Adipocyte (in vitro differentiated cells): ENCODE data around the gene ATP9A.
"Not testable (repeated sequence)": the region's sequence is repeated elsewhere in the genome, so short reads cannot be mapped to it uniquely, and the experiment has no call there.

Experiments
- DNase-seq: peaks from one replicate; pipeline ENCODE4 v3.0.0-alpha.2; 2015; ENCODE audit warnings: low read depth
- H3K27me3 ChIP-seq: replicated peaks from 2 replicates; pipeline ENCODE4 v1.7.0; 2013; ENCODE audit warnings: mild to moderate bottlenecking, low read length, moderate library complexity; ENCODE audit not compliant: control insufficient read depth, insufficient read depth
- H3K36me3 ChIP-seq: 2 replicates; pipeline ENCODE4 v1.7.0; 2013; ENCODE audit warnings: low read length, mild to moderate bottlenecking, moderate library complexity; ENCODE audit not compliant: control insufficient read depth, insufficient read depth, severe bottlenecking
- H3K4me1 ChIP-seq: 2 replicates; pipeline ENCODE4 v1.7.0; 2013; ENCODE audit warnings: mild to moderate bottlenecking, low read length, moderate library complexity; ENCODE audit not compliant: control insufficient read depth, insufficient read depth
- H3K4me3 ChIP-seq: 2 replicates; pipeline ENCODE4 v1.7.0; 2013; ENCODE audit warnings: mild to moderate bottlenecking, low read length, moderate library complexity
- H3K9ac ChIP-seq: 2 replicates; pipeline ENCODE4 v1.7.0; 2013; ENCODE audit warnings: mild to moderate bottlenecking, low read length, moderate library complexity
- H3K9me3 ChIP-seq: 2 replicates; pipeline ENCODE4 v1.7.0; 2013; ENCODE audit warnings: mild to moderate bottlenecking, low read length, moderate library complexity; ENCODE audit not compliant: control insufficient read depth

ATP9A gene

DNA sequence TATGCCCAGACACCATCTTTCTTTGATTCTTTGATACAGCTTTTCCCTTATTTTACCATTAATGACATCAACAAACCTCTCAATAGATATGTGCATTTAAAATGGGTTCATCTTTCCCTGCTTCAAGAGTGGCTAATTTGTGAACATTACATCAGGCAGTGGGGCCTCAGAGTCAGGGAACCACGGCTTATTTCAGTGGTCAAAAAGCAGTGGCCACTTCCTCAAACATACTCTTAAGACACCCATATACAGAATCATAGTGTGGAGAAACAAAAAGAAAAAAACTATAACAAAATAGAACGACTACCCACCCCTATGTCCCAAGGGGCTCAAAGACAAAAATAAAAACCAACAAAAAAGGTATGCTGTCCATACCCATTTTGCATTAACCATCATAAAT is 21.2 kb upstream of the ATP9A start:
- Histone ChIP-seq H3K4me1 (no peaks in the 10 kb centered on the region), H3K36me3 (no peaks in the 10 kb centered on the region), H3K4me3 (no peak overlapping the region)

DNA sequence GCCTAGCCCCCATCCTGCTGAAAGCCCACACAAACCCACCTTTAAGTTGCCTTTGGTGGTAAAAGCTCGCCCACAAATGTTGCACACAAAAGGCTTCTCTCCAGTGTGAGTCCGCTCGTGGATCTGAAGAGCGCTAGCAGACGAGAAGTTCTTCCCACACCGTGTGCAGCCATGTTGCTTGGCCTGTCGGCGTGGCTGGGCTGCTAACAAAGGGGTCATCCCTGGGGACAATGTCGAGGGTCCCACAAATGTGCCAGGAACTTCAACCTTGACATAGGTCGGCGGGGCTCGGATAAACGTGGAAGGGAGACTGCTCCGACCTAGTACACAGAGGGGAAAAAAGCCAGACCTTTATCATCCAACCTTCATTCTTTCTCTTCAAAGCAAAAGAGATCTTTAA is 20.6 kb upstream of the ATP9A start:
- Histone ChIP-seq H3K9ac (no peak overlapping the region), H3K36me3 (no peaks in the 10 kb centered on the region)

More for the DNA sequence above, 21.2 kb upstream of the ATP9A start:
- Histone ChIP-seq H3K9me3 (no peaks in the 10 kb centered on the region), H3K9ac (no peak overlapping the region), H3K27me3 (no peaks in the 10 kb centered on the region)
- DNase-seq = no peak

DNA sequence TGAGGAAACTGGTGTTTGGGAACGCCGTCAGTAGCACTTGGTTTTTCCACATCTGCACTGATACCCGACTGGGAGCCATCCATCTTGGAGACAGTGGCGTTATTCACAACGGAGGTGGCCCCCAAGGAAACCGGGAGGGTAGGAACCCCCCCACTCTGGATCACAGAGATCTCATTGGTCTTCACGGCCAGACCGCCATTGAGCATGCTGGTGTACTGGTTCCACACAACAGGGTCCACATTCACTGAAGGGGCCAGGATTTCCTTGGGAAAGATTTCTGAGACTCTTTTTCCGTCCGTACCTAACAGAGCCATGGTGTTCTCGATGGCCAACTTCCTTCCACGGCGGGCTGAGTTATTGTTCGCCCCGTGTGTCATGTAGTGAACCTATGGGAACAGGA is 16.1 kb upstream of the ATP9A start:
- H3K9ac ChIP-seq = no peak overlapping the region
- no peaks in the 10 kb centered on the region for H3K27me3 ChIP-seq
- DNase-seq = no peak
- peaks cover 4% of the 10 kb centered on the region for H3K9me3 ChIP-seq
- H3K36me3 ChIP-seq = no peaks in the 10 kb centered on the region
- no peak overlapping the region for H3K4me3 ChIP-seq
- H3K4me1 ChIP-seq = no peaks in the 10 kb centered on the region

More for the DNA sequence above, 20.6 kb upstream of the ATP9A start:
- Histone ChIP-seq H3K4me1 (no peaks in the 10 kb centered on the region), H3K27me3 (no peaks in the 10 kb centered on the region), H3K4me3 (no peak overlapping the region), H3K9me3 (no peaks in the 10 kb centered on the region)
- no peak for DNase-seq

DNA sequence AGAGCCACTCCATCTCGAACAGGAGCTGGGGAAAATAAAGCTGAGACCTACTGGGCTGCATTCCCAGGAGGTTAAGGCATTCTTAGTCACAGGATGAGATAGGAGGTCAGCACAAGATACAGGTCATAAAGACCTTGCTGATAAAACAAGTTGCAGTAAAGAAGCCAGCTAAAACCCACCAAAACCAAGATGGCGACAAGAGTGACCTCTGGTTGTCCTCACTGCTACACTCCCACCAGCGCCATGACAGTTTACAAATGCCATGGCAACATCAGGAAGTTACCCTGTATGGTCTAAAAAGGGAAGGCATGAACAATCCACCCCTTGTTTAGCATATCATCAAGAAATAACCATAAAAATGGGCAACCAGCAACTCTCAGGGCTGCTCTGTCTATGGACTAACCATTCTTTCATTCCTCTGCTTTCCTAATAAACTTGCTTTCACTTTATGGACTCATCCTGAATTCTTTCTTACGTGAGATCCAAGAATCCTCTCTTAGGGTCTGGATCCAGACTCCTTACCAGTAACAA is 10.1 kb upstream of the ATP9A start:
- not testable (repeated sequence) for H3K27me3 ChIP-seq, H3K4me1 ChIP-seq, H3K9me3 ChIP-seq, H3K9ac ChIP-seq, H3K4me3 ChIP-seq, H3K36me3 ChIP-seq, DNase-seq

DNA sequence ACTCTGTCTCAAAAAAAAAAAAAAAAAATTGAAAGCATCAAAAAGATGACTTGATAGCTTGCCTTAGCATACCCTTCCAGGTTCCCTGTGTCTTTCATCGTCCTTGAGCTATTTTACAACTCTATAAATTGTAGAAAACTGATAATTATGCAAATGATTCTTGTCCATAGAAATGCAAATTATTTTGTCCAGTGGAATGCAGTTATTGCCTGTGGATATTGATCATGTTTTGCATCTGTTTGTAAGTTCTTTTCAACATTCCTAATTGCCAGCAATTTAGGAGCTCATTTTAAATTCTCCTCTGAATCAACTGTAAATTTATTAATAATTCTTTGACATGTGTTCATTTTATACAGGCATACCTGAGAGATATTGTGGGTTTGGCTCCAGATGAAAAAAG is 7.1 kb upstream of the ATP9A start:
- no peaks in the 10 kb centered on the region for H3K4me1 ChIP-seq
- H3K4me3 ChIP-seq = no peak overlapping the region
- DNase-seq = no peak
- H3K27me3 ChIP-seq = no peaks in the 10 kb centered on the region
- H3K9ac ChIP-seq = no peak overlapping the region
- H3K9me3 ChIP-seq = peaks cover 5% of the 10 kb centered on the region
- no peaks in the 10 kb centered on the region for H3K36me3 ChIP-seq

DNA sequence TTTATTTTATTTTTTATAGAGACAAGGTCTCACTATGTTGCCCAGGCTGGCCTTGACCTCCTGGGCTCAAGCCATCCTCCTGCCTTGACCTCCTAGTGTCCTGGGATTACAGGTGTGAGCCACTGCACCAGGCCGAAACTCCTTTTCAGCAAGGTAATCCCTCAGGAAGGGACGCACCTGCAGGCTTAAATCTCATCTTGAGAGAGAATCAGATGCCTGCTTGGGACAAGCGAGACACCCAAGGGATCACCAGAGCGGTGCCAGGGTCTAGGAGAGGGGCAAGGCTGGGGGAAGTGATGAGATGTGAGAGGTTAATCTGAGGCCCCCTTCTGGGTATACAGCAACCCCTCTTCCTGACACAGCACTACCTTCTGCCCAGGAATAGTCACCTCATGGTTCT is 4.0 kb upstream of the ATP9A start:
- no peaks in the 10 kb centered on the region for H3K9me3 ChIP-seq

DNA sequence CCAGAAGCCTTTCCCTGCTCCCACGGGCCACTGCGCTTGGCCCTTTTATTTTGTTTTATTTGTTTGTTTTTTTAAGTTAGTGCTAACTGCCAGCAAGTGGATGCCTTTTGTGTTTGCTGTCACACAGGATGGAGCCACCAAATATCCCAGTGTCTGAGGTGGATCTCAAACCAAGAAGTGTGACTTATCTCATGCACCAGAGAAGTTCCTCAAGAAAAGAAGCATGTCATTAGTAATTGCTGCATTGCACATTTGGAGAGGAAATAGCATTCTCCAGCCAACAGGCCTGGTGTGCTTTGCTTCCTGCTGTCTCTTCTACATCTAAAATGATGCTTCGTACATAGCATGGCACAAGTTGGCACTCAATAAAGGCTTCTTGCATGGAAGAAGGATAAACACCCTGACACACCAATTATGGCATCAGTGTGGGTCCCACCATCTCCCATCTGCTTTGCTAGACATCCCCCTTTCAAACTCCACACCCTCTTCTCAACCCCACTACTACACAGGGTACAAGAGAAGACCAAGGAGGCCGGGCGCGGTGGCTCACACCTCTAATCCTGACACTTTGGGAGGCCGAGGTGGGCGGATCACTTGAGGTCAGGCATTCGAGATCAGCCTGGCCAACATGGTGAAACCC is 1.9 kb upstream of the ATP9A start:
- Histone ChIP-seq H3K36me3 (no peaks in the 10 kb centered on the region), H3K9ac (no peak overlapping the region), H3K27me3 (no peaks in the 10 kb centered on the region), H3K9me3 (no peaks in the 10 kb centered on the region), H3K4me3 (no peak overlapping the region), H3K4me1 (peaks cover 16% of the 10 kb centered on the region)
- DNase-seq = no peak

More for the DNA sequence above, 4.0 kb upstream of the ATP9A start:
- no peaks in the 10 kb centered on the region for H3K27me3 ChIP-seq
- no peak overlapping the region for H3K9ac ChIP-seq
- H3K36me3 ChIP-seq = no peaks in the 10 kb centered on the region
- no peaks in the 10 kb centered on the region for H3K4me1 ChIP-seq
- DNase-seq = no peak
- H3K4me3 ChIP-seq = no peak overlapping the region

DNA sequence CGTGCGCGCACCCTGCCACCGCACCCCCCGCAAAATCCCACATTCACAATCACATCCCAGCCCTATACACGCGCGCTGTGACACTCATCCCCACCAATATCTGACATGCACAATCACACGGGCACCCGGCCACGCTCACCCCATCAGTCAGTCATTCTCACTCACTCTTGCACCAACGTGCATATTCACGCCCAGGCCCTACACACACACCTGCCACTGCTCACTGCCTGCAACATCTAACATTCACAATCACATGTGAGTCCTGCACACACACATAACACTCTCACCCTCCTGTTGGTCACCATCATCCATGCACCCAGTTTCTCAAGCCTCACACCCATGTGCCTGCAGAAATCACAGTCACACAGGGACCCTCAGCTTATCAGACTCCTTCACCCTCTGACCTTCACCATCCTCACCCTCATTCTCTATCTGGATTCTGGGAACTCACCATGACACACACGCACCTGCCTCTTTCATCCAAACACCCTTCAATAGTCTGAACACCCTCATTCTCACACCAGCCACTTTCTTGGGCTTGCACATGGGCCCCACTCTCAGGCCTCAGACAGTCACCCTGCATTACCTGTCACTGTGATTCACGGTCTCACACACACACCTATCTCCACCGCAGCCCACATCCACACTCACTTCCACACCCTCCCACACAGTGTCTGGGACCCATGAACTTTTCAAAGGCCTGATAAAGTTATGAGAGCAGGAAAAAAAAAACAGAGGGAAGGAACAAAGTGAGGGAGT is 748 bp upstream of the ATP9A start:
- no peaks in the 10 kb centered on the region for H3K9me3 ChIP-seq
- H3K36me3 ChIP-seq = no peaks in the 10 kb centered on the region
- no peak for DNase-seq
- no peak overlapping the region for H3K4me3 ChIP-seq
- H3K4me1 ChIP-seq = peaks cover 26% of the 10 kb centered on the region
- no peak overlapping the region for H3K9ac ChIP-seq
- no peaks in the 10 kb centered on the region for H3K27me3 ChIP-seq

DNA sequence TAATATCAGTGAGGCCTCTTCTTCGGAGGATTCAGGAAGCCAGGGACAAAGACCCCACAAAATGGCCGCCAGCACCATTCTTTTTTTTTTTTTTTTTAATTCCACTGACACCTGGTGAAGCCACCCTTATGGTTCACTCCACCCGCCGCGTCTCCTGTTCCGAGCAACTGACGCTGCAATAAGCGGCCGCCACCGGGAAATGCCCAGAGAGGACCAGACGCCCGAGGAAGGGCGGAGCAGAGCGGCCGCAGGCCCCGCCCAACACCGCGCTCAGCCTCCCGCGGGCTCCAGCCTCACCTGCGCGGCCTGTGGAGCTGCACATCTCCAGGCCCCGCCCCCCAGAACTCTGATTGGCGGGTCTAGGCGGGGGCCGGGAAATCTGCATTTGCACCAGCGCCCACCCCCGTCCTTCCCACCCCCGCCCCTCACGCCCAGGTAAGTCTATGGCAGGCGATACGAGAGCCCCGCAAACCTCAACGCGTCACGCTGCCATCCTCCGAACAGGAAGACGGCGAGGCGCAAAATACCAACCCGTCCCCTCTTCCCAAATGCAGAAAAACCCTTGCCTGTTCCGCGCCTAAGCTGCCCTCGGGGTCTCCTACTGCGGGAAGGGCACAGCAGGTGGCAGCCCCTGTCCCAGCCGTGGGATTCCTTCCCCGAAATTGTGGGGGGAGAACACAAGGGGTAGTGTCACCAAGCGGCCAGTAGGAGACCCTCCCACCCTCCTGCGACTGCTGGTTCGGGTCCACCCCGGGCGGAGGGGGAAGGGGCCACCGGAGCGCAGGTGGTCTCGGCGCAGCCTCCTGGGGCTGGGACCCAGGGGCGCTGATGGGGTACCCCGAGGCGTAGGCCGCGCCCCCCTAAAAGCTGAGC is 960 bp downstream of the ATP9A start:
- Histone ChIP-seq H3K36me3 (no peaks in the 10 kb centered on the region), H3K9me3 (no peaks in the 10 kb centered on the region), H3K27me3 (no peaks in the 10 kb centered on the region), H3K4me1 (peaks cover 27% of the 10 kb centered on the region), H3K9ac (peak overlapping the region; percentile 97), H3K4me3 (peak overlapping the region; percentile 98)
- peak; percentile 51 for DNase-seq

DNA sequence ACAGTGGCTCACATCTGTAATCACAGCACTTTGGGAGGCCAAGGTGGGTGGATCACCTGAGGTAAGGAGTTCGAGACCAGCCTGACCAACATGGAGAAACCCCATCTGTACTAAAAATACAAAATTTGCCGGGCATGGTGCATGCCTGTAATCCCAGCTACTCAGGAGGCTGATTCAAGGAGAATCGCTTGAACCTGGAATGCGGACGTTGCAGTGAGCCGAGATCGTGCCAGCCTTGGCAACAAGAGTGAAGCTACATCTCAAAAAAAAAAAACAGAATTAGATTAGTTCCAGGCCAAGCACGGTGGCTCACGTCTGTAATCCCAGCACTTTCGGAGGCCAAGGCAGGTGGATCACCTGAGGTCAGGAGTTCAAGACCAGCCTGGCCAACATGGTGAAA is 2.8 kb downstream of the ATP9A start:
- peak overlapping the region; percentile 18 for H3K9ac ChIP-seq
- H3K27me3 ChIP-seq, H3K36me3 ChIP-seq, H3K9me3 ChIP-seq, DNase-seq, H3K4me3 ChIP-seq: not testable (repeated sequence)
- H3K4me1 ChIP-seq = peaks cover 33% of the 10 kb centered on the region
